Keratinocyte (primary cell): Measurements from ENCODE around the gene PYGO1. TPM values are rescaled to one million over a fixed set of nuclear protein-coding genes. Genes with fewer than 3 reads are reported as not detected.
A peak's percentile ranks its signal among the peaks of the same experiment; 100 is the strongest.

Experiments
- DNase-seq: peaks from one replicate; pipeline ENCODE4 v3.0.0-alpha.2; 2011; ENCODE audit warnings: low read depth, missing footprints, low spot score
- FAIRE-seq: peaks from 2 replicates; lab custom pipeline; 2011; peaks lifted over from hg19 to GRCh38; lab: Jason Lieb, UNC
- H2AFZ ChIP-seq: 2 replicates; pipeline ENCODE4 v1.6.0; 2012; ENCODE audit warnings: low read length, control low read depth, inconsistent platforms; ENCODE audit not compliant: control insufficient read depth
- H3K27ac ChIP-seq: 2 replicates; pipeline ENCODE4 v1.5.1; 2011; ENCODE audit warnings: low read length; ENCODE audit not compliant: control insufficient read depth, insufficient read depth
- H3K27me3 ChIP-seq: 3 replicates; pipeline ENCODE4 v1.6.0; 2011; ENCODE audit warnings: low read length; ENCODE audit not compliant: control insufficient read depth, insufficient read depth; ENCODE audit errors: extremely low read depth
- H3K36me3 ChIP-seq, 2 experiments: 2 replicates in 1 of 2; 3 replicates in 1 of 2; pipeline ENCODE4 v1.5.1; 2011; ENCODE audit warnings: low read length in 2 of 2, mild to moderate bottlenecking in 1 of 2; ENCODE audit not compliant: control insufficient read depth in 2 of 2, insufficient read depth in 2 of 2; ENCODE audit errors: extremely low read depth in 1 of 2
- H3K4me1 ChIP-seq: 3 replicates; pipeline ENCODE4 v1.5.1; 2011; ENCODE audit warnings: low read length; ENCODE audit not compliant: control insufficient read depth, insufficient read depth; ENCODE audit errors: extremely low read depth
- H3K4me2 ChIP-seq: 3 replicates; pipeline ENCODE4 v1.6.0; 2011; ENCODE audit warnings: low read depth, low read length; ENCODE audit not compliant: control insufficient read depth, insufficient read depth; ENCODE audit errors: extremely low read depth
- H3K4me3 ChIP-seq, 3 experiments: fragments of 200-600 bp in 1 of 3; sonication (generic) in 1 of 3; 2 replicates in 2 of 3; 3 replicates in 1 of 3; pipeline ENCODE4 v1.5.1; 2011 to 2016; ENCODE audit warnings: low read length in 3 of 3, mild to moderate bottlenecking in 3 of 3, control low read depth in 2 of 3, inconsistent platforms in 1 of 3, low read depth in 1 of 3, mixed read lengths in 1 of 3, mixed run types in 1 of 3, moderate library complexity in 1 of 3; ENCODE audit not compliant: control insufficient read depth in 2 of 3, insufficient read depth in 2 of 3; ENCODE audit errors: extremely low read depth in 1 of 3
- H3K79me2 ChIP-seq: 2 replicates; pipeline ENCODE4 v1.6.0; 2012; ENCODE audit warnings: low read length; ENCODE audit not compliant: control insufficient read depth, insufficient read depth
- H3K9ac ChIP-seq: 3 replicates; pipeline ENCODE4 v1.6.0; 2011; ENCODE audit warnings: low read length; ENCODE audit not compliant: control insufficient read depth, insufficient read depth; ENCODE audit errors: extremely low read depth
- H3K9me1 ChIP-seq: 3 replicates; pipeline ENCODE4 v1.6.0; 2011; ENCODE audit warnings: low read length; ENCODE audit not compliant: control insufficient read depth, insufficient read depth; ENCODE audit errors: extremely low read depth
- H3K9me3 ChIP-seq: 2 replicates; pipeline ENCODE4 v1.5.1; 2012; ENCODE audit warnings: low read depth, low read length; ENCODE audit not compliant: control insufficient read depth
- H4K20me1 ChIP-seq: 3 replicates; pipeline ENCODE4 v1.6.0; 2011; ENCODE audit warnings: low read length; ENCODE audit not compliant: control insufficient read depth, insufficient read depth; ENCODE audit errors: extremely low read depth
- CTCF ChIP-seq, 3 experiments: IDR thresholded peaks in 1 of 3; conservative IDR thresholded peaks in 1 of 3; optimal IDR thresholded peaks in 1 of 3; 2 replicates in 2 of 3; 3 replicates in 1 of 3; pipeline versions ENCODE3 to v1.5.1; 2011; ENCODE audit warnings: low read length in 3 of 3, mild to moderate bottlenecking in 3 of 3, moderate library complexity in 2 of 3, control low read depth in 1 of 3, inconsistent platforms in 1 of 3; ENCODE audit not compliant: insufficient read depth in 2 of 3; ENCODE audit errors: extremely low read depth in 1 of 3
- EZH2 ChIP-seq: IDR thresholded peaks from one replicate; pipeline ENCODE4 v1.6.1; 2012; ENCODE audit warnings: inconsistent platforms, mild to moderate bottlenecking, low read length, moderate library complexity
- dilution Hi-C: fragments of 300-500 bp; cut with MboI; formaldehyde crosslinking; loops from one replicate; pipeline ENCODE4 v1.7.0; 2020; ENCODE audit warnings: low sequenced_read_pairs; ENCODE audit not compliant: extremely low pct_ligation_motif_present
- polyA plus RNA-seq, 5 experiments: library from polyadenylated mRNA; depleted of rRNA in 3 of 5; stranded (reverse) in 3 of 5; stranded (forward) in 1 of 5; unstranded in 1 of 5; fragments of >200 nt; gene quantifications; 1 replicate in 1 of 5; 2 replicates in 3 of 5; 3 replicates in 1 of 5; pipeline versions ENCODE4 v1.2.1 to v1.2.3, GENCODE V29; 2011 to 2012; ENCODE audit warnings: missing spikeins in 2 of 5, low read depth in 1 of 5, low replicate concordance in 1 of 5

Gene PYGO1
- polyA plus RNA-seq, 1 donor (not counting 4 experiments of a cell fraction or from before 2014, with no cell fraction given): 2.2 TPM

- Histone ChIP-seq H3K4me1 (no peaks in the 10 kb centered on the region), H3K27ac (no peak overlapping the region), H3K4me3 (no peak overlapping the region), H3K9me1 (no peaks in the 10 kb centered on the region), H3K4me2 (no peak overlapping the region), H4K20me1 (no peaks in the 10 kb centered on the region), H2AFZ (peak overlapping the region; percentile 96), H3K79me2 (no peaks in the 10 kb centered on the region), H3K36me3 (no peaks in the 10 kb centered on the region), H3K27me3 (peaks cover 2% of the 10 kb centered on the region), H3K9me3 (no peaks in the 10 kb centered on the region), H3K9ac (no peak overlapping the region)
- no peak for DNase-seq
- TF ChIP-seq EZH2: no peak
- no peak for TF ChIP-seq CTCF (optimal IDR thresholded peaks at IDR 0.05 in 1 of 3, IDR thresholded peaks at IDR 0.05 in 1 of 3, conservative IDR thresholded peaks at IDR 0.05 in 1 of 3; ENCODE audit: extremely low read depth in 1 of 3, insufficient read depth in 2 of 3, low read length in 3 of 3)
- no peak for FAIRE-seq
- dilution Hi-C loops: no loop called here
Observed at GRCh38 chr15:55527150-55527549, 61.0 kb downstream of the PYGO1 start.

GRCh38 chr15:55526559-55527036 is 61.5 kb downstream of the PYGO1 start:
- Histone ChIP-seq H3K9ac (no peak overlapping the region), H3K36me3 (no peaks in the 10 kb centered on the region), H3K79me2 (no peaks in the 10 kb centered on the region), H3K9me3 (no peaks in the 10 kb centered on the region), H2AFZ (peak overlapping the region; percentile 96), H3K27ac (no peak overlapping the region), H3K4me1 (no peaks in the 10 kb centered on the region), H4K20me1 (no peaks in the 10 kb centered on the region), H3K27me3 (peaks cover 2% of the 10 kb centered on the region), H3K4me3 (no peak overlapping the region), H3K9me1 (no peaks in the 10 kb centered on the region), H3K4me2 (no peak overlapping the region)
- FAIRE-seq (peak; percentile 88), DNase-seq (peak; percentile 5)
- dilution Hi-C loops: no loop called here
- TF ChIP-seq CTCF (optimal IDR thresholded peaks at IDR 0.05 in 1 of 3, IDR thresholded peaks at IDR 0.05 in 1 of 3, conservative IDR thresholded peaks at IDR 0.05 in 1 of 3; ENCODE audit: extremely low read depth in 1 of 3, insufficient read depth in 2 of 3, low read length in 3 of 3): peak; percentile 62 to 86 (median 74)
- TF ChIP-seq EZH2: no peak
